ENCODE results near the gene PGR.
A peak's percentile ranks its signal among the peaks of the same experiment; 100 is the strongest.
"Not testable (repeated sequence)": the region's sequence is repeated elsewhere in the genome, so short reads cannot be mapped to it uniquely, and the experiment has no call there.

The PGR gene

DNA sequence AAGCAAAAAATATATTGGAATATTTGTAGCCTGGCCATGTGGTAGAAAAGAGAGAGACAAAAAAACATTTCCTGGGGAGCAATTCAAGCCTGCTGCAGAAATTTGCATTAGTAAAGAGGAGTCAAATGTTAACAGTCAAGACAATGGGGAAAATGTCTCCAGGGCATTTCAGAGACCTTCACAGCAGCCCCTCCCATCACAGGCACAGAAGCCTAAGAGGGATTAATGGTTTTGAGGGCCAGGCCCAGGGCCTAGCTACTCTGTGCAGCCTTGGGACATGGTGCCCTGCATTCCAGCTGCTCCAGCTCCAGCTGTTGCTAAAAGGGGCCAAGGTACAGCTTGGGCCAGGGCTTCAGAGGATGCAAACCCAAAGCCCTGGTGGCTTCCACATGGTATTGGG is 46.8 kb downstream of the PGR start:
- DNase-seq (ENCODE audit: low read depth) = no peak

DNA sequence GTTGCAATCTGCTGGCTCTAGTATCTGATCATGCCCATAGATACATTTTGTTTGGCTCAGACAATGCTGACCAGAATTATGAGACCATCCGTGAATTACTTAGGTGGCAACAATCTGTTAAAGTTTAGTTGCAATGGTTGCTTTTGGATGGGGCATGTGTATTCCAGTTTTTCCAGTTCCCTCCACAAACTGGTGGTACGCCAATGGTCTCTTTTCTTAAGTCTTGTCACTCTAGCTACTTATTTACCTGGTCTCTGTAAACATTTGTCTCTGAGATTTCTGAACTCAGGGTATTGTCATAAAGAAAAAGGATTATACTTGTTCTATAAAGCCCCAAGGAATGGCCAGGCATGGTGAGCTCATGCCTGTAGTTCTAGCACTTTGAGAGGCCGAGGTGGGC is 65.9 kb downstream of the PGR start:
- DNase-seq (ENCODE audit: low read depth) = no peak

DNA sequence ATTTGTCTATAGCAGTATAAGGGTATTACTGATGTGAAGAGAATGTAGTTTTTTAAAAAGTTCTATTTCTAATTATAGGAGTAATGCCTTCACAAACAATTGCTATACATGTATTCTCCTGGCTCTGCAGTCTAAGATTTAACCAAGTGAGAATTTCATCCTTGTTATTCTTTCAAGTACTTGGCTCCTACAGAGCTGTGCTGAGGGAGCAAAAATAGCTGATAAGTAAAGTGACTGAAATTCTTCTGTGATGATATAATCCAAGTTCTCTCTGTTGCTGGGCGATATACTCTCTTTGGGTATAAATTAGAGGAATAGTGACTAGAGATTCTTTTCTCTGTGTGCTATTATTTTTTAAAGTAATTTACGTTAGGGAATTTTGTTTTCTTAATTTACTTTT is 68.0 kb downstream of the PGR start:
- DNase-seq (ENCODE audit: low read depth) = peak; percentile 10

DNA sequence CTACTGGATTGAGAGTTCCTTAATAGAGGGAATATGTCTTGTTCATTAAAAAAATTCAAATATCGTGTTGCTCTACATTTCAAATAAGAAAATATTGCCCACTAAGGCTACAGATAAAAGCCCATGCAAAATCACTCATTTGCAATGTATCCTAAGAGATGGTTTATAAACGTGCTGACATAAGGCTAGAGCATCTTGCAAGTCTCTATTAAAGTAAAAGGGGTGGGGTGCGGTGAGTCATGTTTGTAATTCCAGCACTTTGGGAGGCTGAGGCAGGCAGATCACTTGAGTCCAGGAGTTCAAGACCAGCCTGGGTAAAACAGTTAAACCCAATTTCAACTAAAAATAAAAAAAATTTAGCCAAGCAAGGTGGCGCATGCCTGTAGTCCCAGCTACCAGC is 70.3 kb downstream of the PGR start:
- DNase-seq (ENCODE audit: low read depth) = no peak

DNA sequence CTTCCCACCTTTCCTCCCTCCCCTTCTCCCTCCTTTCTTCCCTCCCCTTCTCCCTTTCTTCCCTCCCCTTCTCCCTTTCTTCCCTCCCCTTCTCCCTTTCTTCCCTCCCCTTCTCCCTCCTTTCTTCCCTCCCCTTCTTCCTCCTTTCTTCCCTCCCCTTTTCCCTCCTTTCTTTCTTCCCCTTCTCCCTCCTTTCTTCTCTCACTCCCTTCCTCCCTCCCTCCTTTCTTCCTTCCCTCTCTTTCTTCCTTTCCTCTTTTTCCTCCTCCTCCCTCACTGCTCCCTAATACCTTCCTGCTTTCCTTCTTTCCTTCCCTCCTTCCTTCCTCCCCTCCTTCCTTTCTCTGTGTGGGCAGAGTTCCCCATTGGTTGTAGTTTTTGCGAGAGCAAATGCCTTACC is 76.1 kb downstream of the PGR start:
- no peak for DNase-seq (ENCODE audit: low read depth)

DNA sequence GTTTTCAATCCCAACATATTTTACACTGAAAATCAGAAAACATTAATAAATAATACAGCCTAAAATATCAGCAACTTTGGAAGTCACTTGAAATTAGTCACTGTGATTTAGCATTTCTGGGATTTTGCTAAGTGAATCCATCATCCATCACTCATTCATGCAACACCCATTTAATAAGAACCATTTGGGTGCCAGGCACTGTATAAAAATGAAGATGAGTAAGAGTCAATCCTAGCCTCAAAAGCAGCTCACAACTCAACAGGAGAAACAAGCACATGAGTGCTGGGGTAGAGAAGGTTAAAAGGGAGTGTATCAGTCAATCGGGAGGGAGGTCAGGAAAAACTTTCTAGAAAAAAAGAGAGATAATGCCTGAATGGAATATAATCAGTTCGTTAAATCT is 77.9 kb downstream of the PGR start:
- no peak for DNase-seq (ENCODE audit: low read depth)

DNA sequence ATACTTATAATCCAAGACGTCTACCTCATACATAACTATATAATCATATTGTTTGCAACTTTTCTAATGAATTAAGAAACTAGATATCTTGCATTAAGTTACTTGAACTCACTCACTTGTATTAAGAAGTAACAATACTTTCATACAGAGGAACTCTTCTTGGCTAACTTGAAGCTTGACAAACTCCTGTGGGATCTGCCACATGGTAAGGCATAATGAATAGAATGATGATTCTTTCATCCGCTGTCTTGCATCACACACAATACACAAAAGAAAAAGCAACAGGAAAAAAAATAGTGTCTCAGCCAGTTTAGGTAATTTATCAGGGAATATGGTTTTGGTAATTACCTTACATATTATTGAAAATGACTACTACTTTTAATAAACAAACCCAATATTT is 79.8 kb downstream of the PGR start:
- DNase-seq (ENCODE audit: low read depth) = no peak

DNA sequence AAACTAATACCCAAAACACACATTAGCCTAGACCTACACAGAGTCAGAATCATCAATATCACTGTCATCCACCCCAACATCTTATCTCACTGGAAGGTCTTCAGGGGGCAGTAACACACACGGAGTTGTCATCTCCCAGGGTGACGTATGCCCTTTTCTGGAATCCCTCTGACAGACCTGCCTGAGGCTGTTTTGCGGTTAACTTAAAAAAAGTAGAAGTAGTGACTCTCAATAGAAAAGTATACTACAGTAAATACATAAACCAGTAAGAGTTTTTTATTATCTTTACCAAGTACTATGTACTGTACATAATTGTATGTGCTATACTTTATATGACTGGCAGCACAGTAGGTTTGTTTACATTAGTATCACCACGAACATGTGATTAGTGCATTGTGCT is 80.5 kb downstream of the PGR start:
- no peak for DNase-seq (ENCODE audit: low read depth)

DNA sequence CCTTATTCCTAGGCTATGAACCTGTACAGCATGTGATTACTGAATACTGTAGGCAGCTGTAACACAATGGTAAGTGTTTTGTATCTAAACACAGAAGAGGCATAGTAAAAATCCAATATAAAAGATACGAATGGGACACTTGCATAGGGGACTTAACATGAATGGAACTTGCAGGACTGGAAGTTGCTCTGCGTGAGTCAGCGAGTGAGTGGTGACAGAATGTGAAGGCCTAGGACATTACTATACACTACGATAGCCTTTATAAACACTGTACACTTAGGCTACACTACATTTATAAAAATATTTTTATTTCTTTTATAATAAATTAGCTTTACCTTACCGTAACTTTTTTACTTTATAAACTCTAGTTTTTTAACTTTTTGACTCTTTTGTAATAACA is 81.1 kb downstream of the PGR start:
- no peak for DNase-seq (ENCODE audit: low read depth)

DNA sequence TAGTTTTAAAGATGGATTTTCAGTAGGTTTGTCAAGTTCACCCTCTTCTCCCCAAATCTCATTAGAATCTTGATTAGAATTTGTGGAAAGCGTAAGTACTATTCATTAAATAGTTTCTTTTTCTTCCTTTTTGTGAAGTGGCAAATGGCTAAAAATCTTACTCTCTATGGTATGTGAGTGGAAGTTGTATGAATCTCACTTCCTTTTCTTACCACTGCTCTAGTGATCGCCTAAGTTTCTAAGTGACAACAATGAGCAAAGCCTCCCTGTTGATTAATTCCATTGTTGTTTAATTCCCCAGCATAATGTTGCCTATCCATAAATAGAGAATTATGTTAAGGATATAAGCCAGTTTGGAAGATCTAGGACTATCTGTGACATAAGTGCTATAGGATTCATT is 82.7 kb downstream of the PGR start:
- DNase-seq (ENCODE audit: low read depth) = no peak

DNA sequence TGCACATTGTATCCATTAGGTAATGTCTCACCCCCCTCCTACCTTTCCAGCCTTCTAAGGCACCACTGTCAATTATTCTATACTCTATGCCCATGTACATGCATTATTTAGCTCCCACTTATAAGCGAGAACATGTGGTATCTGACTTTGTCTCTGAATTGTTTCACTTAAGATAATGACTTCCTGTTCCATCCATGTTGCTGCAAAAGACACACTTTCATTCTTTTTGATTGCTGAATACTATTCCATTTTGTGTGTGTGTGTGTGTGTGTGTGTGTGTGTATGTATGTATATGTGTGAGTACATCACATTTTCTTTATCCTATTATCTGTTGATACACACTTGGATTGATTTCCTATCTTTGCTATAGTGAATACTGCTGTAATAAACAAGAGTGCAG is 84.2 kb downstream of the PGR start:
- no peak for DNase-seq (ENCODE audit: low read depth)

DNA sequence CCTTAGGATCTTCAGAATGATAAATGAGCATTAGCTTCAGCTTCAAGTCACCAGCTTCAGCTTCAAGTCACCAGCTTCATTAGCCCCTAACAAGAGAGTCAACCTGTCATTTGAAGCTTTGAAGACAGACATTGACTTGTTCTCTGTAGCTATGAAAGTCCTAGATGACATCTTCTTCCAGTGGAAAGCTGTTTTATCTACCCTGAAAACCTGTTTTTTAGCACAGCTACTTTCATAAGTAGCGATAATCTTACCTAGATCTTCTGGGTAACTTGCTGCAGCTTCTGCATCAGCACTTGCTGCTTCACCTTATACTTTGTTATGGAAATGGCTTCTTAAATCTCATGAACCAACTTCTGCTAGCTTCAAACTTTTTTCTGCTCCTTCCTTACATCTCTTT is 85.7 kb downstream of the PGR start:
- no peak for DNase-seq (ENCODE audit: low read depth)

DNA sequence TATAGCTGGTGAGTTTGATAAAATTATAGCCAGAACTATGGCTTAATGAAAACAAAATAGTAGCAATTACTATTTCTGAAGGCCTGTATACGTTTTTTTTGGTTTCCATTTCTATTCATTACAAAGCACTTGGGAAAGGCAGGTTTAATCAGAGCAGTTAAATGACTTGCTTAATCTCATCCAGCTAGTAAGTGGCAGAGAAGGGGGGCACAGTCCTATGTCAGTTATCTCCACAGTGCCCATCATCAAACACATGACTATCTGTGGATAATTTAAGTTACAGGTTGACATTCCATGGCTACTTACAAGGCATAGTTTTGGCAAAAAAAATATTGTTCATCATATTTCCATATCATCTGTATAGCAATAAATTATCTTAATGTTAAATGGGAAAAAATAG is 93.7 kb downstream of the PGR start:
- DNase-seq (ENCODE audit: low read depth) = no peak

DNA sequence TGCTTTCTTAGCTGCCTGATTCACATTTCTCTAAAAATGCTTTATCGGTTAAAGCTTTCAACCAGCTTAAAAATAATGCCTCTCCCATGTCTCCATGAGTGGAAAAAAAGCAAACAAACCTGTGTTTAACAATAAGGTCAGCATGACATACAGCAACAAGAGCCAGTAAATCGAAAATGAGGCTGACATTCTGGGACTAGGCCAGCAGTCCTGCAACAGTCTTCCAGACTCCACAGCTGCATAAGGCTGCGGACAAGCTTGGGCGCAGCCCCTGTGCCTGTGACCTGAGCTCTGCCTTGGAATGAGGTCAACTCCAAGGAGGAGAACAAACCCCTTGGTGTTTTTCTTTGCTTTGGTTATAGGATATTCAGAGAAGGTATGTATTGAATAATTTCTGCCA is 95.5 kb downstream of the PGR start:
- DNase-seq (ENCODE audit: low read depth) = peak; percentile 2

DNA sequence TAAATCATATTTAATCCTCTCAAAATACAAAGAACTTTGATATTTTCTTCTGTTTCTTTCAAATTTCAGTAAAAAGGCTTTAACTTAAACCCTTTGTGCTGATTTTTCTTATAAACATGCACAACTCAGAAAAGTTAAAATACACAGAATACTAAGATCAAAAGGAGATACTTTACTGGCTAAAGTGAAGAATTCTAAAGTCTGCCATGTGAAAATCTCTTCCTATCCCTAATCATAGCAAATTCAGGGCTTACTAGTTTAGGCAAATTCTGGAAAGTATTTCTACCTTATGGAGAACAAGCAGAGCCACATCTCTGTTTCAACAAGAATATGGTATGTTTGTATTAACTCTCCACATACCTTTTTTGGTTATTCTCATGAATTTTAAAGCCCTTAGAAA is 96.6 kb downstream of the PGR start:
- DNase-seq (ENCODE audit: low read depth) = no peak

DNA sequence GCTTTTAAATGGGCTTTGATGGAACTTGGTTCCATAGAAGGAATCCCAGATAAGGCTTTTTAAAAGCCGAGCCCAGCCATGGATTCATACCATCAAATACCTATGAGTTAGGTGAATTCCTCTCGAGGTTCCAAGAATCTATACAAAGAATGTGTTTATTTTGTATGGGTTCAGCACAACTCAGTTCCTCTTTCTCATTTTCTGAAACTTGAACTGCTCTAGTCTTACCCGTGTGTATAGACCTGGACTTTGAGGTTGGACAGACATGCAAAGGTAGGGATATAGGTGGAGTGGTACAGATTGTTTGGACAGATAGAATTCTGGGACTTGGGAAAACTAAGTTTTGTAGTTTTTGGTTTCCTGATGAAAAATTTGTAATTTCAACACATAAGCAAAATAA is 97.9 kb downstream of the PGR start:
- DNase-seq (ENCODE audit: low read depth) = no peak

DNA sequence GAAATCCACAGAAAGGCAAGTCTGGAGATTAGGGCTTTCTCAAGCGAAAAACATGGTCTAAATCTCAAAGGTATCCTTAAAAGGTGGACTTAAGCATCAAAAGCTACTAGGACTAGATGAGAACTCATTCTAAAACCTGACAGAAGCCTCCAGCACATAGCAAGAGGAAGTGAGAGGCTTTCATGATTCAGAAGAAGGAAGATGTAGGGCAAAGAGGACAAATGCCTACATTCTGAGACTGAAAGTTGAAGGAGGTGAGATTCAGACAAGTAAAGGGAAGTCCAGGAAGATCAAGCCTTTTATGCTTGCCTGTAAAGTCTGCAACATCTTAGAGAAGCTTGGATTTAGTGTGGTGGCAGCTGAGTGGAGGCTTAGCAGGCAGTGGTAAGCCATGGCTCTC is 98.9 kb downstream of the PGR start:
- no peak for DNase-seq (ENCODE audit: low read depth)

DNA sequence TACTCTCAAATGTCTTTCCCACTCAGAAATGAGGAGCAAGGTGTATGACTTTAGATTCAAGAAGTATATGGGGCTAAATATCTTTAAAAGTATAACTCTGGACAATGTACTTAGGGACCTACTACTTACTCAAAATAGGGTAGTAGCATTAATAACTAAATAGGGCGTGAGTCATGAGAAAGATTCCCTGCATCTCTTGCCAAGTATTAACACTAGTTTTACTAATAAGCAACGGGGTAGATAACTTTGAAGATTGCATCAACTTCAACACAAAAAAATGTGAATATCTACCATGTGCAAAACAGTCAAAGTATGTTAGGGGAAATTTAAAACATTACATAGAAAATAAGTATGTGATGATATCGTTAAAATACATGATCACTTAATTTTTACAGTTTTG is 99.6 kb downstream of the PGR start:
- peak; percentile 1 for DNase-seq (ENCODE audit: low read depth)

DNA sequence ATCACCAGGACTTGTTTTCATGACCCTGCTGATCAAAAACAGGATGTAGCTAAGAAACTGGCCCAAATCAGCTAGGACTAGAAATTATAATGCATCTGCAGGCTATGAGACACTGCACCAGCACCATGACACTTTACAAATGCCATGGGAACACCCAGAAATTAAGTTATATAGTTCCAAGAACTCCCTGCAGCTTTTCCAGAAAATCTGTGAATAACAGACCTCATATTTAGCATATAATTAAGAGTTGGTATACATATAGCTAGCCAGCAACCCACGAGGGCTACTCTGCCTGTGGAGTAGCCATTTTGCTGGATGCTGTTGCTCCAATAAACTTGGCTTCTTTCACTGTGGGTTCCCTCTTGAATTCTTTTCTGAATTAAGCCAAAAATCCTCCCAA is 101.0 kb downstream of the PGR start:
- no peak for DNase-seq (ENCODE audit: low read depth)

DNA sequence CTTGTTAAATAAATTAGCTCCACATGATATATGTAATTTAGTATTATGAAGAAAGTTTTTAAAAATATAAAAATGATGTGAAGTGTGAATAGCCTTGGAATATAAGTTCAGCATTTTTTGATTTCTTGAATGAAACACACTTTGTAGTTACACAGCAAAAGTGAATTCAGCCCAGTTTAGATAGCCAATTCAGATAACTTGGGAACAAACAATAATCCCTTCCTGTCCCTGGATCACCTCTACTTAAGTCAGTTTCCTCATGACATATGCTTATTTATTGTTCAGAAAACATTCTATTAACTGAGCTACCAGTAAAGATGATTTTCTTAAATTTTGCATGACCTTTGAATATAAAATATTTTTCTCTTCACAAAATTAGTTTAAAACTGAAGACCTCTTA is 107.4 kb downstream of the PGR start:
- no peak for DNase-seq (ENCODE audit: low read depth)

DNA sequence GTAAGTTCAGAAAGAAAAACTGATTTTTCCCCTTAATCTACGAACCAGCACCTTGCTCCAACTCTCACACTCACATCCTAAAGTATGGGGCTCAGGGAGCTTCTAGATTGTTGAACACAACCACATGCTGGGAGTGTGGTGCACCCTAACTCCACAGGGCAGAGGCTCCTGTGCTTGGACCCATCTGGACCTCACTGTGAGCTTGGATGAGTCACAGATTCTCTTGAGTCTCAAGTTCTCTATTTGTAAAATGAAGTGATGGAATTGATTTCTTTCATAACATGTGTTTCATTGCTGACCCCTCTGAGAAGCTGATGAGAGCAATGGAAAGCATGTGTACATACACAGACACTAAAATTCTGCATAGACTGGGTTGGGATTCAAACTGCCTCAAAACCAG is 109.7 kb downstream of the PGR start:
- no peak for DNase-seq (ENCODE audit: low read depth)

DNA sequence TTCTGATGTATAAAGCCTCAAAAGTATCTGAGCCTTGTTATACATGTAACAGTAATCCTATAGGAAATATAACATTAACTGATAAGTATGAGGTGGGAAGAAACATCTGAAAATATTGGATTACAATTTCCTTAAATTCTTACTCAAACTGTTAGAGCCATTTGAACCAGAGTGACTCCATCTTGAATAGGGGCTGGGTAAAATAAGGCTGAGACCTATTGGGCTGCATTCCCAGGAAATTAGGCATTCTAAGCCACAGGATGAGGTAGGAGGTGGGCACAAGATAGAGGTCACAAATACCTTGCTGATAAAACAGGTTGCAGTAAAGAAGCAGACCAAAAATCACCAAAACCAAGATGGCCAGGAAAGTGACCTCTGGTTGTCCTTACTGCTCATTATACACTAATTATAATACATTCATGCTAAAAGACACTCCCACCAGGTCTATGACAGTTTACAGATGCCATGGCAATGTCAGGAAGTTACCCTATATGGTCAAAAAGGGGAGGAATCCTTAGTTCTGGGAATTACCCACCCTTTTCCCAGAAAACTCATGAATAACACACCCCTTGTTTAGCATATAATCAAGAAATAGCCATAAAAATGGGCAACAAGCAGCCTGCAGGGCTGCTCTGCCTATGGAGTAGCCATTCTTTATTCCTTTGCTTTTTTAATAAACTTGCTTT is 114.9 kb downstream of the PGR start:
- no peak for DNase-seq (ENCODE audit: low read depth)

DNA sequence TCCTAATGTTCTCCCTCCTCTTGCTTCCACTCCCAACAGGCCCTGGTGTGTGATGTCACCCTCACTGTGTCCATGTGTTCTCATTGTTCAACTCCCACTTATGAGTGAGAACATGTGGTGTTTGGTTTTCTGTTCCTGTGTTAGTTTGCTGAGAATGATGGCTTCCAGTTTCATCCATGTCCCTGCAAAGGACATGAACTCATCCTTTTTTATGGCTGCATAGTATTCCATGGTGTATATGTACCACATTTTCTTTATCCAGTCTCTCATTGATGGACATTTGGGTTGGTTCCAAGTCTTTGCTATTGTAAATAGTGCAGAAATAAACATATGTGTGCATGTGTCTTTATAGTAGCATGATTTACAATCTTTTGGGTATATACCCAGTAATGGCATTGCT is 115.9 kb downstream of the PGR start:
- DNase-seq (ENCODE audit: low read depth) = not testable (repeated sequence)

DNA sequence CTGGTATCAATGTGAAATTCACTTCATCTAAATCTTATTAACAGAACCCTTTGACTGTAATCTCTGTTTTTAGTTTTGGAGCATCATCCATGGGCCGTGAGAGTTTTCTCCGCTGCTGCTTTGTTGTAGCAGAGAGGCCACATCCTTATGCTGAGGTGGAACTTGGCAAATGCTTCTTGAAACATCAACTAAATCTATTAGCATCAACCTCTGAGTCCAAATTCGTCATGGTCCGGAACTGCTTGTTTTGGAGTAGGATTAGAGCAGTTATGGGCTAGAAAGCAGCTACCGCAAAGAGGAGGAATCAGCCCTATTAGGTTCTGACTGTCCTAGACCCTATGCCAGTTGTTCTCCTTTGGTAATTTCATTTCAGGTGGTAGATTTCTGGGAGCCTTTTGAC is 117.7 kb downstream of the PGR start:
- DNase-seq (ENCODE audit: low read depth) = no peak

DNA sequence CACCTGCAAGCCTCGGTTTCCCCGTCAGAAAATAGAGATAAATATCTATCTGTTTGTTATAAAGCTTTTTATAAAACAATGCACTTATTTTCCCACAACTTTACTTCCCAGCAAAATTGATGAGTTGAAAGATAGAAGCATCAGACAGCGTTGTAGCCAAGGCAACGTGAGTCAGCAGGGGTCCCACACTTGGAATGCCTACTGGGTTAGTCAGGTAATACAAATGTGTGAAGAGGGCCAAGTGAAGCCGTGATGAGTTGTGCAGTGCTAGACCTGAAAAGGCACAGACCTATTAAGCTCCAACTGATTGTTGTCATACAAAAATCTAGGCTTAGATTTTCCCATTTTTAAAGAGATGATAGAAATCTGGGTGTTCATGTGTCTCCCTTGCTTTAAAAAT is 118.7 kb downstream of the PGR start:
- no peak for DNase-seq (ENCODE audit: low read depth)

All from amniotic epithelial cell (primary cell).